ENCODE results near the gene SORCS2.

The SORCS2 gene

GRCh38 chr4:7147661-7148310 lies 44.6 kb upstream of the SORCS2 start:
- TF ChIP-seq CTCF (IDR thresholded peaks at IDR 0.05; ENCODE audit: extremely low read depth, insufficient read depth, missing control alignments): no peak
- in situ Hi-C loops (cut with MboI; ENCODE audit: low pct_unique_long_range_greater_than_20kb, low sequenced_read_pairs, unreplicated experiment): no loop called here
- DNase-seq (ENCODE audit: low spot score): no peak

- TF ChIP-seq CTCF (IDR thresholded peaks at IDR 0.05; ENCODE audit: extremely low read depth, insufficient read depth, missing control alignments): no peak
- no peak for DNase-seq (ENCODE audit: low spot score)
- in situ Hi-C loops (cut with MboI; ENCODE audit: low pct_unique_long_range_greater_than_20kb, low sequenced_read_pairs, unreplicated experiment): no loop called here
Measured at GRCh38 chr4:7148337-7148736, 44.0 kb upstream of the SORCS2 start.

- in situ Hi-C loops (cut with MboI; ENCODE audit: low pct_unique_long_range_greater_than_20kb, low sequenced_read_pairs, unreplicated experiment): no loop called here
- TF ChIP-seq CTCF (IDR thresholded peaks at IDR 0.05; ENCODE audit: extremely low read depth, insufficient read depth, missing control alignments): no peak
- no peak for DNase-seq (ENCODE audit: low spot score)
Measured at GRCh38 chr4:7150036-7150635, 42.2 kb upstream of the SORCS2 start.

GRCh38 chr4:7151668-7152227 lies 40.6 kb upstream of the SORCS2 start:
- no peak for TF ChIP-seq CTCF (IDR thresholded peaks at IDR 0.05; ENCODE audit: extremely low read depth, insufficient read depth, missing control alignments)
- DNase-seq (ENCODE audit: low spot score): no peak
- in situ Hi-C loops (cut with MboI; ENCODE audit: low pct_unique_long_range_greater_than_20kb, low sequenced_read_pairs, unreplicated experiment): no loop called here

GRCh38 chr4:7153711-7154110 lies 38.6 kb upstream of the SORCS2 start:
- in situ Hi-C loops (cut with MboI; ENCODE audit: low pct_unique_long_range_greater_than_20kb, low sequenced_read_pairs, unreplicated experiment): no loop called here
- no peak for TF ChIP-seq CTCF (IDR thresholded peaks at IDR 0.05; ENCODE audit: extremely low read depth, insufficient read depth, missing control alignments)
- DNase-seq (ENCODE audit: low spot score): no peak

GRCh38 chr4:7154351-7154981 lies 37.9 kb upstream of the SORCS2 start:
- no peak for TF ChIP-seq CTCF (IDR thresholded peaks at IDR 0.05; ENCODE audit: extremely low read depth, insufficient read depth, missing control alignments)
- in situ Hi-C loops (cut with MboI; ENCODE audit: low pct_unique_long_range_greater_than_20kb, low sequenced_read_pairs, unreplicated experiment): no loop called here
- DNase-seq (ENCODE audit: low spot score): no peak
